Esophagus squamous epithelium (tissue), 4 donors: Measurements from ENCODE around the gene HNRNPM.

Source experiments
- CTCF ChIP-seq, 6 experiments: fragments of 450-650 bp in 4 of 6; fragments of 200-600 bp in 2 of 6; sonication (generic) in 2 of 6; IDR thresholded peaks; one replicate each; pipeline ENCODE4 v1.5.1; 2016 to 2019; ENCODE audit warnings: antibody characterized with exemption in 6 of 6, mild to moderate bottlenecking in 4 of 6, moderate library complexity in 4 of 6
- POLR2A ChIP-seq, 4 donors: fragments of 450-650 bp; IDR thresholded peaks; one replicate each; pipeline ENCODE4 v1.6.1; 2017; ENCODE audit warnings: antibody characterized with exemption in 4 of 4, mild to moderate bottlenecking in 4 of 4, moderate library complexity in 3 of 4

GRCh38 chr19:8403820-8404109, 41.0 kb upstream of the HNRNPM start:
- TF ChIP-seq CTCF (IDR thresholded peaks at IDR 0.05): no peak
- no peak for TF ChIP-seq POLR2A (IDR thresholded peaks at IDR 0.05)
